ENCODE data around the gene APOBEC3F.
"Not testable (repeated sequence)": the region's sequence is repeated elsewhere in the genome, so short reads cannot be mapped to it uniquely, and the experiment has no call there.

DNA sequence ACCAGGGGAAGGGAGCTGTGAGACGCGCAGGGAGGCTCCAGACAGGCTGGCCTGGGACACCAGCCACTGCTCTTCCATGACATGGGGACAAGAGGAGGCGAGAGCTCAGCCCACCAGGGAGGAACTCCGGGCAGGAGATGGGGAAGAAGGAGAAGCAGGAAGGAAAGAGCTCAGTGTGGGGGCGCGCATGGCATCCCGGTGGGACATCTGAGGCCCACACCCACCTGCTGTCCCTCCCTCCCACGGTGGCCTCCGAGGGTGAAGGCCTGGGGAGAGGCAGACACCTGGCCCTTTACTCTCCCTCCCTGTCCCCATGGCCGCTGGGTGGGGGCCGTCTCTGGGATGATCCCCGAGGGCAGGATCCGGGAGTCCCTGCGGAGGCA is 518 bp upstream of the APOBEC3F start:
- not testable (repeated sequence) for TF ChIP-seq CTCF (IDR thresholded peaks at IDR 0.05 in 4 of 5, conservative IDR thresholded peaks at IDR 0.05 in 1 of 5); POLR2A (IDR thresholded peaks at IDR 0.05)
